CD14-positive monocyte (primary cell): Measurements from ENCODE around the gene ELMO1. TPM values are rescaled to one million over a fixed set of nuclear protein-coding genes. Genes with fewer than 3 reads are reported as not detected.

Experiments used
- DNase-seq, 3 donors: peaks; one replicate each; pipeline ENCODE4 v3.0.0-alpha.2; 2011 to 2022
- H2AFZ ChIP-seq: 2 replicates; pipeline ENCODE4 v1.6.0; 2012; ENCODE audit warnings: mild to moderate bottlenecking, low read depth, low read length, inconsistent platforms; ENCODE audit not compliant: insufficient read depth, poor library complexity, severe bottlenecking
- H3K27ac ChIP-seq, 2 donors: 1 replicate in 1 of 2; 2 replicates in 1 of 2; pipeline ENCODE4 v1.5.1; 2012 to 2013; ENCODE audit warnings: low read length in 2 of 2, control low read depth in 1 of 2, inconsistent platforms in 1 of 2, low read depth in 1 of 2, mild to moderate bottlenecking in 1 of 2
- H3K27me3 ChIP-seq, 2 donors: one replicate each; pipeline versions ENCODE4 v1.6.0 to v1.6.1; 2011 to 2013; ENCODE audit warnings: low read length in 2 of 2; ENCODE audit not compliant: control insufficient read depth in 2 of 2, insufficient read depth in 2 of 2
- H3K36me3 ChIP-seq, 2 donors: replicated peaks in 1 of 2; 1 replicate in 1 of 2; 2 replicates in 1 of 2; pipeline versions ENCODE4 v1.5.1 to v1.6.1; 2012 to 2013; ENCODE audit warnings: low read length in 2 of 2, control low read depth in 1 of 2, inconsistent platforms in 1 of 2, mild to moderate bottlenecking in 1 of 2; ENCODE audit not compliant: insufficient read depth in 2 of 2, control insufficient read depth in 1 of 2
- H3K4me1 ChIP-seq, 2 donors: 1 replicate in 1 of 2; 2 replicates in 1 of 2; pipeline versions ENCODE4 v1.5.1 to v1.6.1; 2012 to 2013; ENCODE audit warnings: low read length in 2 of 2, control low read depth in 1 of 2, inconsistent platforms in 1 of 2, mild to moderate bottlenecking in 1 of 2, moderate library complexity in 1 of 2; ENCODE audit not compliant: insufficient read depth in 2 of 2, control insufficient read depth in 1 of 2
- H3K4me2 ChIP-seq: replicated peaks from 2 replicates; pipeline ENCODE3; 2012; ENCODE audit warnings: low read length, moderate library complexity, mild to moderate bottlenecking; ENCODE audit not compliant: poor library complexity, severe bottlenecking; ENCODE audit errors: extremely low read depth
- H3K4me3 ChIP-seq, 3 experiments: fragments of 200-600 bp in 1 of 3; sonication (generic) in 1 of 3; replicated peaks in 1 of 3; 1 replicate in 2 of 3; 2 replicates in 1 of 3; pipeline ENCODE4 v1.5.1; 2011 to 2013; ENCODE audit warnings: low read length in 3 of 3, mild to moderate bottlenecking in 3 of 3, control low read depth in 2 of 3, low read depth in 2 of 3, inconsistent platforms in 1 of 3, moderate library complexity in 1 of 3
- H3K79me2 ChIP-seq: 2 replicates; pipeline ENCODE4 v1.6.0; 2012; ENCODE audit warnings: mild to moderate bottlenecking, control low read depth, inconsistent platforms, low read length, moderate library complexity; ENCODE audit not compliant: insufficient read depth
- H3K9ac ChIP-seq: 2 replicates; pipeline ENCODE4 v1.6.0; 2017; ENCODE audit warnings: low read length, mild to moderate bottlenecking; ENCODE audit not compliant: insufficient read depth, poor library complexity, severe bottlenecking
- H3K9me3 ChIP-seq, 2 donors: replicated peaks in 1 of 2; 1 replicate in 1 of 2; 2 replicates in 1 of 2; pipeline versions ENCODE4 v1.5.1 to v1.6.1; 2012 to 2013; ENCODE audit warnings: low read length in 2 of 2, control low read depth in 1 of 2; ENCODE audit not compliant: control insufficient read depth in 1 of 2, insufficient read depth in 1 of 2
- H4K20me1 ChIP-seq: 2 replicates; pipeline ENCODE4 v1.6.0; 2012; ENCODE audit warnings: mild to moderate bottlenecking, low read length, control low read depth, moderate library complexity; ENCODE audit not compliant: insufficient read depth
- H3K27ac Mint-ChIP-seq, 7 donors: one replicate each; pipeline ENCODE4 v1.8.0; 2020; ENCODE audit warnings: mild to moderate bottlenecking in 7 of 7, mixed read lengths in 7 of 7, moderate library complexity in 6 of 7, inconsistent platforms in 2 of 7
- H3K27me3 Mint-ChIP-seq, 3 donors: one replicate each; pipeline ENCODE4 v1.8.0; 2021 to 2022; ENCODE audit warnings: low read depth in 3 of 3, mild to moderate bottlenecking in 3 of 3, mixed read lengths in 3 of 3, moderate library complexity in 3 of 3, inconsistent platforms in 1 of 3
- H3K36me3 Mint-ChIP-seq, 2 donors: one replicate each; pipeline ENCODE4 v1.8.0; 2020; ENCODE audit warnings: mixed read lengths in 2 of 2, inconsistent platforms in 1 of 2, mild to moderate bottlenecking in 1 of 2
- H3K4me1 Mint-ChIP-seq: one replicate; pipeline ENCODE4 v1.8.0; 2020; ENCODE audit warnings: mild to moderate bottlenecking, mixed read lengths
- H3K4me3 Mint-ChIP-seq, 2 donors: one replicate each; pipeline ENCODE4 v1.8.0; 2020; ENCODE audit warnings: mild to moderate bottlenecking in 2 of 2, mixed read lengths in 2 of 2, moderate library complexity in 1 of 2
- H3K9me3 Mint-ChIP-seq, 7 donors: one replicate each; pipeline ENCODE4 v1.8.0; 2020 to 2022; ENCODE audit warnings: mixed read lengths in 7 of 7, mild to moderate bottlenecking in 6 of 7, moderate library complexity in 6 of 7, inconsistent platforms in 2 of 7
- CTCF ChIP-seq: fragments of 200-600 bp; IDR thresholded peaks from one replicate; pipeline ENCODE4 v1.8.0; 2022; ENCODE audit warnings: antibody characterized with exemption, mild to moderate bottlenecking
- WGBS: methylation state at CpG from one replicate; pipeline ENCODE4 v1.1.5; 2013; ENCODE audit warnings: missing lambda C conversion rate; ENCODE audit not compliant: insufficient coverage; 5-methylcytosine and 5-hydroxymethylcytosine counted together
- intact Hi-C, 2 donors: fragments of 100-400 bp; cut with micrococcal nuclease; formaldehyde crosslinking; loops; one replicate each; pipeline versions ENCODE4 v1.15.0 to v1.15.1; 2023
- polyA plus RNA-seq, 3 donors: library from polyadenylated mRNA; depleted of rRNA in 1 of 3; unstranded in 2 of 3; stranded (reverse) in 1 of 3; fragments of 300-500 nt in 2 of 3; fragments of >200 nt in 1 of 3; fragmentation: Illumina TruSeq in 2 of 3; gene quantifications; 1 replicate in 2 of 3; 2 replicates in 1 of 3; pipeline ENCODE4 v1.2.3, GENCODE V29; 2012 to 2021

Gene ELMO1
- polyA plus RNA-seq, 3 donors = 46.6 to 50.2 (median 46.7) TPM

GRCh38 chr7:37320848-37321468, 127.7 kb downstream of the ELMO1 start:
- H3K27ac ChIP-seq = no peak overlapping the region
- DNase-seq = peak in 2 of 3 donors; percentile 54 to 60
- peaks cover 27 to 29% of the 10 kb centered on the region in 2 donors for H3K4me1 ChIP-seq
- no peaks in the 10 kb centered on the region for H3K9me3 ChIP-seq
- H2AFZ ChIP-seq = no peak overlapping the region
- no peak overlapping the region for H3K4me2 ChIP-seq
- H3K27me3 ChIP-seq = no peaks in the 10 kb centered on the region
- Mint-ChIP-seq H3K9me3 (peaks cover 0 to 1% (median 0%) of the 10 kb centered on the region in 7 donors), H3K27ac (no peak overlapping the region), H3K27me3 (peaks cover 0 to 2% (median 0%) of the 10 kb centered on the region in 3 donors), H3K36me3 (peaks cover 6 to 16% of the 10 kb centered on the region in 2 donors), H3K4me3 (no peak overlapping the region), H3K4me1 (peaks cover 14% of the 10 kb centered on the region)
- H3K36me3 ChIP-seq = peaks cover 14 to 22% of the 10 kb centered on the region in 2 donors
- intact Hi-C loops = no loop called here
- no peak overlapping the region for H3K4me3 ChIP-seq
- TF ChIP-seq CTCF = no peak
- peaks cover 63% of the 10 kb centered on the region for H4K20me1 ChIP-seq
- peaks cover 70% of the 10 kb centered on the region for H3K79me2 ChIP-seq
- H3K9ac ChIP-seq = no peak overlapping the region
- WGBS = 100% methylated on average over 4 of the region's 10 CpGs

GRCh38 chr7:37320140-37320847, 128.4 kb downstream of the ELMO1 start:
- peaks cover 33% of the 10 kb centered on the region in 2 donors for H3K4me1 ChIP-seq
- Mint-ChIP-seq H3K27ac (no peak overlapping the region), H3K27me3 (peaks cover 0 to 2% (median 0%) of the 10 kb centered on the region in 3 donors), H3K9me3 (peaks cover 0 to 1% (median 0%) of the 10 kb centered on the region in 7 donors), H3K36me3 (peaks cover 6 to 12% of the 10 kb centered on the region in 2 donors), H3K4me3 (no peak overlapping the region), H3K4me1 (peaks cover 19% of the 10 kb centered on the region)
- no peak overlapping the region for H3K4me3 ChIP-seq
- WGBS = 96% methylated on average over 3 of the region's 6 CpGs
- no peak overlapping the region for H3K4me2 ChIP-seq
- H2AFZ ChIP-seq = no peak overlapping the region
- H3K79me2 ChIP-seq = peaks cover 67% of the 10 kb centered on the region
- H3K9me3 ChIP-seq = no peaks in the 10 kb centered on the region
- H3K36me3 ChIP-seq = peaks cover 12 to 16% of the 10 kb centered on the region in 2 donors
- H3K27me3 ChIP-seq = no peaks in the 10 kb centered on the region
- no peak overlapping the region for H3K9ac ChIP-seq
- no peak for DNase-seq
- peaks cover 56% of the 10 kb centered on the region for H4K20me1 ChIP-seq
- H3K27ac ChIP-seq = no peak overlapping the region
- intact Hi-C loops = no loop called here
- no peak for TF ChIP-seq CTCF
